Smooth muscle cell (in vitro differentiated cells): ENCODE measurements around the gene MYOZ3. TPM values are rescaled to one million over a fixed set of nuclear protein-coding genes. Genes with fewer than 3 reads are reported as not detected.

ENCODE experiments used
- DNase-seq: peaks from one replicate; lab custom pipeline; 2025; ENCODE audit not compliant: unreplicated experiment; lab: John Stamatoyannopoulos, UW
- H2AFZ ChIP-seq: fragments of 200-600 bp; sonication (generic); 2 replicates; pipeline ENCODE4 v1.6.0; 2016; ENCODE audit warnings: antibody characterized with exemption, low read depth, mild to moderate bottlenecking
- H3F3A ChIP-seq: fragments of 200-600 bp; sonication (generic); 2 replicates; pipeline ENCODE4 v1.6.0; 2017; ENCODE audit warnings: antibody characterized with exemption, low read depth
- H3K27ac ChIP-seq: fragments of 200-600 bp; sonication (generic); 2 replicates; pipeline ENCODE4 v1.5.1; 2016; ENCODE audit warnings: low read depth, mild to moderate bottlenecking
- H3K27me3 ChIP-seq: fragments of 200-600 bp; sonication (generic); 2 replicates; pipeline ENCODE4 v1.6.1; 2016; ENCODE audit warnings: low read depth, mild to moderate bottlenecking
- H3K36me3 ChIP-seq: fragments of 200-600 bp; sonication (generic); 2 replicates; pipeline ENCODE4 v1.5.1; 2016; ENCODE audit warnings: low read depth
- H3K4me1 ChIP-seq: fragments of 200-600 bp; sonication (generic); 2 replicates; pipeline ENCODE4 v1.5.1; 2016; ENCODE audit warnings: low read depth
- H3K4me2 ChIP-seq: fragments of 200-600 bp; sonication (generic); 2 replicates; pipeline ENCODE4 v1.6.0; 2016; ENCODE audit warnings: mild to moderate bottlenecking
- H3K4me3 ChIP-seq: fragments of 200-600 bp; sonication (generic); 2 replicates; pipeline ENCODE4 v1.5.1; 2016; ENCODE audit warnings: mild to moderate bottlenecking
- H3K79me2 ChIP-seq: fragments of 200-600 bp; sonication (generic); 2 replicates; pipeline ENCODE4 v1.6.0; 2016; ENCODE audit warnings: low read depth, mild to moderate bottlenecking
- H3K9ac ChIP-seq: fragments of 200-600 bp; sonication (generic); 2 replicates; pipeline ENCODE4 v1.6.0; 2016; ENCODE audit warnings: low read depth
- H3K9me3 ChIP-seq: fragments of 200-600 bp; sonication (generic); replicated peaks from 2 replicates; pipeline ENCODE4 v1.5.1; 2016; ENCODE audit warnings: low read depth
- H4K20me1 ChIP-seq: fragments of 200-600 bp; sonication (generic); 2 replicates; pipeline ENCODE4 v1.6.0; 2016; ENCODE audit warnings: low read depth
- WGBS: methylation state at CpG from one replicate; pipeline ENCODE4 v1.1.7; 2016; ENCODE audit warnings: low lambda C conversion rate; 5-methylcytosine and 5-hydroxymethylcytosine counted together
- polyA plus RNA-seq: library from polyadenylated mRNA; unstranded; fragments of >200 nt; fragmentation: Nextera tagmentation; extraction: Ambion mirVana; gene quantifications from 2 replicates; pipeline ENCODE4 v1.2.1, GENCODE V29; 2016
- total RNA-seq: library from RNA; depleted of rRNA; stranded (reverse); fragments of >200 nt; gene quantifications from 2 replicates; pipeline ENCODE4 v1.2.3, GENCODE V29; 2014
- TF ChIP-seq, protein P1 (sequence below): fragments of 200-600 bp; sonication (generic); IDR thresholded peaks from 2 replicates; pipeline ENCODE4 v1.5.1; 2017; ENCODE audit warnings: borderline replicate concordance, mild to moderate bottlenecking, antibody characterized with exemption; ENCODE audit not compliant: insufficient read depth, poor library complexity, severe bottlenecking

MYOZ3 gene
- total and polyA plus RNA-seq, 2 experiments from 2014 or later, result 6.4 to 7.9 TPM

DNA sequence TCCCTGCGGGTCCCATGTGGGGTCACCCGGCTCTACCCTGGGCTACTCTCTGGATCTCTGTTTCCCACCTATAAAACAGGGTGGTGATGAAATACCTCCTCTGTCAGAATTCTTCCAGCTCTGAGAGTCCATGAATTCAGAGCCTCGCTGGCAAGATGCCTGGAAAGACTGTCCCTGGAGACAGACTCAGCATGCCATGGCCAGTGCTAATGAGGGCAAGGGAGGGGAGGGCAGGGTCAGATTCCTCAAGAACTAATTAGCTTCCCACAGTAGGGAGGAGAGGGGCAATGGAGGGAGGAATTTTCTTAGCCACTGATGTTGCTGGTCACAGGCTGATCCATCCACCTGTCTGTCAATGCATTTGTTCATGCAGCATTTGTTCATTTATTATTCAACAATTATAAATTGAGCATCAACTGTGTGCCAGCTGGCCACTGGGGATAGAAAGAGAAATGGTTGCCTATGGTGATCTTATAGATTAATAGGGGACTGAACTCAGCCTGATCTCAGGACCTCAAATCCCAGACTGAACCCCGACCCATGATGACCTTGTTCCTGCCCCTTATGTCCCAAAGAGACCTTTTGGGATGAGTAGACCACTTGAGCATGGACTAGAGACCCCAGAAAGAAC, 15.9 kb upstream of the MYOZ3 start:
- H4K20me1 ChIP-seq, result peaks cover 75% of the 10 kb centered on the region

DNA sequence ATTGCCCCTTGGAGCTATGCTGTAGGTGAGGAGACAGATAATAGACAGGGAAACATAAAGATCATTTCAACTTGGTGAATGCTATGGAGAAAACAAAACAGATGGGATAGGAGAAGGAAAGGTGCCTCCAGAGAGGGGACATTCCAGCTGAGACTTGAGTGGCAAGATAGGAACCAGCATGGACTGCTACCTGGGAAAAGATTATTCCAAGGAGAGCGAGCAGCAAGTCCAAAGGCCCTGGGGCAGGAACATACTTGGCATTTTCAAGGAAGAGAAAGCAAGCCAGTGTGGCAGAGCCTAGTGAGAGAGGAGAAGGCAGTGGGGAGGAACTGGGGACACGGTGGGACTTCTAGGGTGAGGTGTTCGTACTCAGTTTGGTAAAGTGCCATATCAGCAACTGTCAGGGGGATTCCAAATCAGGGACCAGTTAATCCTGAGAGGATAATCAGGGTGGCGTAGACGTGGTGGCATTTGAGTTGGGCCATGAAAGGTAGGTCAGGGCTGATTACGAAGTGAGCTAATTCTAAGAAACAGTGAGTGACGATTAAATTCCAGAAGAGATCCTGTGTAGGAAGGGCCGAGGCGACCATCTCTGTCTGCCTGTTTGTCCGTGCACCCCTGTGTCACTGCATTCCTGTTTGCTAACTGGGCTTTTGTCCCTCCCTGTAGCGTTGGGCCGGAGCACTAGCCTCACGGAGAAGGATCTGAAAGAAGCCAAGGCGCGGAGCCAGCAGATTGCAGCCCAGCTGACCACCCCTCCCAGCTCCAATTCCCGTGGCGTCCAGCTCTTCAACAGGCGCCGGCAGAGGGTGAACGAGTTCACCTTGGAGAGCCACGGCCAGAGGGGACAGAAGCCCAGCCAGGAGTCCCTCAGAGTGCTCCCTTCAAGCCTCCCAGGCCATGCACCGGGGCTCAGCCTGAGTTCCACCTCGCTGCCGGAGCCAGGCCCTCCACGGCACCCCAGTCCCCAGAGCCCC, 13.5 kb upstream of the MYOZ3 start:
- peak overlapping the region; percentile 20 for H3K27ac ChIP-seq
- TF ChIP-seq, protein P1, sequence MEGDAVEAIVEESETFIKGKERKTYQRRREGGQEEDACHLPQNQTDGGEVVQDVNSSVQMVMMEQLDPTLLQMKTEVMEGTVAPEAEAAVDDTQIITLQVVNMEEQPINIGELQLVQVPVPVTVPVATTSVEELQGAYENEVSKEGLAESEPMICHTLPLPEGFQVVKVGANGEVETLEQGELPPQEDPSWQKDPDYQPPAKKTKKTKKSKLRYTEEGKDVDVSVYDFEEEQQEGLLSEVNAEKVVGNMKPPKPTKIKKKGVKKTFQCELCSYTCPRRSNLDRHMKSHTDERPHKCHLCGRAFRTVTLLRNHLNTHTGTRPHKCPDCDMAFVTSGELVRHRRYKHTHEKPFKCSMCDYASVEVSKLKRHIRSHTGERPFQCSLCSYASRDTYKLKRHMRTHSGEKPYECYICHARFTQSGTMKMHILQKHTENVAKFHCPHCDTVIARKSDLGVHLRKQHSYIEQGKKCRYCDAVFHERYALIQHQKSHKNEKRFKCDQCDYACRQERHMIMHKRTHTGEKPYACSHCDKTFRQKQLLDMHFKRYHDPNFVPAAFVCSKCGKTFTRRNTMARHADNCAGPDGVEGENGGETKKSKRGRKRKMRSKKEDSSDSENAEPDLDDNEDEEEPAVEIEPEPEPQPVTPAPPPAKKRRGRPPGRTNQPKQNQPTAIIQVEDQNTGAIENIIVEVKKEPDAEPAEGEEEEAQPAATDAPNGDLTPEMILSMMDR, result no peak
- no peak overlapping the region for H3K4me3 ChIP-seq
- H3F3A ChIP-seq, result peaks cover 34% of the 10 kb centered on the region
- H3K4me2 ChIP-seq, result no peak overlapping the region
- WGBS, result 85% methylated on average over 25 of the region's 25 CpGs
- peaks cover 88% of the 10 kb centered on the region for H3K79me2 ChIP-seq
- no peak overlapping the region for H3K9ac ChIP-seq
- no peak for DNase-seq
- peaks cover 99% of the 10 kb centered on the region for H4K20me1 ChIP-seq
- peaks cover 55% of the 10 kb centered on the region for H3K4me1 ChIP-seq
- no peaks in the 10 kb centered on the region for H3K36me3 ChIP-seq
- no peaks in the 10 kb centered on the region for H3K9me3 ChIP-seq
- no peaks in the 10 kb centered on the region for H3K27me3 ChIP-seq
- H2AFZ ChIP-seq, result no peak overlapping the region

More for the DNA sequence above, 15.9 kb upstream of the MYOZ3 start:
- TF ChIP-seq, protein P1, result no peak
- H3K4me3 ChIP-seq, result peak overlapping the region; percentile 6
- H3K4me2 ChIP-seq, result peak overlapping the region; percentile 76
- DNase-seq, result no peak
- H3K27me3 ChIP-seq, result no peaks in the 10 kb centered on the region
- peaks cover 53% of the 10 kb centered on the region for H3K4me1 ChIP-seq
- peak overlapping the region; percentile 7 for H3K9ac ChIP-seq
- H2AFZ ChIP-seq, result no peak overlapping the region
- H3F3A ChIP-seq, result peaks cover 50% of the 10 kb centered on the region
- no peaks in the 10 kb centered on the region for H3K36me3 ChIP-seq
- 53% methylated on average over 4 of the region's 4 CpGs for WGBS
- peak overlapping the region; percentile 96 for H3K27ac ChIP-seq
- H3K79me2 ChIP-seq, result peaks cover 84% of the 10 kb centered on the region
- no peaks in the 10 kb centered on the region for H3K9me3 ChIP-seq

DNA sequence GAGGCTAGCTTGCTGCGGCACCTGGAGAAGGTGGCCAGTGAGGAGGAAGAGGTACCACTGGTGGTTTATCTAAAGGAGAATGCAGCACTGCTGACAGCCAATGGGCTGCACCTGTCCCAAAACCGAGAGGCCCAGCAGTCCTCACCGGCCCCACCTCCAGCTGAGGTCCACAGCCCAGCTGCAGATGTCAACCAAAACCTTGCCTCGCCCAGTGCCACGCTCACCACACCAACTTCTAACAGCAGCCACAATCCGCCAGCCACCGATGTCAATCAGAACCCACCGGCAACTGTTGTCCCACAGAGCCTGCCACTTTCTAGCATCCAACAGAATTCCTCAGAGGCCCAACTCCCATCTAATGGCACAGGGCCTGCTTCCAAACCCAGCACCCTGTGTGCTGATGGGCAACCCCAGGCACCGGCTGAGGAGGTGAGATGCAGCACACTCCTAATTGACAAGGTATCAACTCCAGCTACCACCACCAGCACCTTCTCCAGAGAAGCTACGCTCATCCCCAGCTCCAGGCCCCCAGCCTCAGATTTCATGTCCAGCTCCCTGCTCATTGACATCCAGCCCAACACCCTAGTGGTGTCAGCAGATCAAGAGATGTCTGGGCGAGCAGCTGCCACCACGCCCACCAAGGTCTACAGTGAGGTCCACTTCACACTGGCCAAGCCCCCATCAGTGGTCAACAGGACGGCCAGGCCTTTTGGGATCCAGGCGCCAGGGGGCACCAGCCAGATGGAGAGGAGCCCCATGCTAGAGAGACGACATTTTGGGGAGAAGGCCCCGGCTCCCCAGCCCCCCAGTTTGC, 12.6 kb upstream of the MYOZ3 start:
- no peaks in the 10 kb centered on the region for H3K9me3 ChIP-seq
- peaks cover 100% of the 10 kb centered on the region for H4K20me1 ChIP-seq
- WGBS, result 97% methylated on average over 16 of the region's 16 CpGs
- no peak overlapping the region for H2AFZ ChIP-seq
- DNase-seq, result no peak
- peaks cover 89% of the 10 kb centered on the region for H3K79me2 ChIP-seq
- TF ChIP-seq, protein P1, result no peak
- H3K27me3 ChIP-seq, result no peaks in the 10 kb centered on the region
- peaks cover 53% of the 10 kb centered on the region for H3K4me1 ChIP-seq
- no peaks in the 10 kb centered on the region for H3K36me3 ChIP-seq
- peaks cover 34% of the 10 kb centered on the region for H3F3A ChIP-seq
- no peak overlapping the region for H3K9ac ChIP-seq
- H3K4me3 ChIP-seq, result no peak overlapping the region
- peak overlapping the region; percentile 20 for H3K27ac ChIP-seq
- H3K4me2 ChIP-seq, result no peak overlapping the region
